Endothelial cell of umbilical vein (primary cell): ENCODE results near the gene UBXN1. TPM values are rescaled to one million over a fixed set of nuclear protein-coding genes. Genes with fewer than 3 reads are reported as not detected.

ENCODE experiments used
- BruUV-seq: library from RNA; stranded (reverse); fragments of 400-500 nt; replicated peaks from 2 replicates; lab custom pipeline; 2021; lab: Mats Ljungman, UMichigan
- CTCF ChIA-PET: fragments of 300-600, 350-600 bp; sonication (Branson Sonifier 250); formaldehyde crosslinking; loops from one replicate; lab custom pipeline; 2021; ENCODE audit warnings: antibody characterized with exemption, inconsistent platforms; lab: Charles Lee
- POLR2A ChIA-PET: fragments of 300-600, 350-600 bp; sonication (Branson Sonifier 250); formaldehyde crosslinking; loops from one replicate; lab custom pipeline; 2021; ENCODE audit warnings: antibody characterized with exemption, inconsistent platforms; lab: Charles Lee
- DNase-seq: peaks from one replicate; pipeline ENCODE4 v3.0.0-alpha.2; 2011; ENCODE audit warnings: low read depth, low spot score
- FAIRE-seq: peaks from 2 replicates; lab custom pipeline; 2011; peaks lifted over from hg19 to GRCh38; lab: Jason Lieb, UNC
- H2AFZ ChIP-seq: 2 replicates; pipeline ENCODE4 v1.6.0; 2012; ENCODE audit warnings: low read depth, low read length, control low read depth, inconsistent platforms
- H3K27ac ChIP-seq: 2 replicates; pipeline ENCODE4 v1.5.1; 2011; ENCODE audit warnings: low read depth, mild to moderate bottlenecking, control low read depth, low read length, moderate library complexity; ENCODE audit not compliant: insufficient read depth
- H3K27me3 ChIP-seq, 2 experiments: 2 replicates each; pipeline versions ENCODE4 v1.6.0 to v1.6.1; 2011; ENCODE audit warnings: low read length in 2 of 2, mixed read lengths in 1 of 2; ENCODE audit not compliant: control insufficient read depth in 2 of 2, insufficient read depth in 2 of 2
- H3K36me3 ChIP-seq, 2 experiments: 2 replicates in 1 of 2; 3 replicates in 1 of 2; pipeline ENCODE4 v1.5.1; 2011; ENCODE audit warnings: low read length in 2 of 2, mild to moderate bottlenecking in 1 of 2, moderate library complexity in 1 of 2; ENCODE audit not compliant: control insufficient read depth in 2 of 2, insufficient read depth in 2 of 2; ENCODE audit errors: extremely low read depth in 1 of 2
- H3K4me1 ChIP-seq: 3 replicates; pipeline ENCODE4 v1.5.1; 2011; ENCODE audit warnings: mild to moderate bottlenecking, low read length; ENCODE audit not compliant: control insufficient read depth, insufficient read depth; ENCODE audit errors: extremely low read depth
- H3K4me2 ChIP-seq: 2 replicates; pipeline ENCODE4 v1.6.1; 2011; ENCODE audit warnings: low read length, control low read depth, mixed read lengths; ENCODE audit not compliant: insufficient read depth
- H3K4me3 ChIP-seq, 3 experiments: fragments of 200-600 bp in 1 of 3; sonication (generic), shearing (Covaris generic) in 1 of 3; replicated peaks in 1 of 3; 2 replicates each; pipeline ENCODE4 v1.5.1; 2011 to 2016; ENCODE audit warnings: control low read depth in 3 of 3, low read length in 3 of 3, mild to moderate bottlenecking in 2 of 3, inconsistent platforms in 1 of 3, low read depth in 1 of 3, moderate library complexity in 1 of 3; ENCODE audit not compliant: insufficient read depth in 1 of 3
- H3K79me2 ChIP-seq: 2 replicates; pipeline ENCODE4 v1.6.0; 2012; ENCODE audit warnings: low read length, inconsistent platforms; ENCODE audit not compliant: control insufficient read depth, insufficient read depth
- H3K9ac ChIP-seq: replicated peaks from 2 replicates; pipeline ENCODE3; 2011; ENCODE audit warnings: low read length, control low read depth; ENCODE audit not compliant: insufficient read depth; ENCODE audit errors: extremely low read depth
- H3K9me1 ChIP-seq: replicated peaks from 3 replicates; pipeline ENCODE4 v1.6.0; 2011; ENCODE audit warnings: mild to moderate bottlenecking, low read length; ENCODE audit not compliant: control insufficient read depth, insufficient read depth; ENCODE audit errors: extremely low read depth
- H3K9me3 ChIP-seq: replicated peaks from 2 replicates; pipeline ENCODE4 v1.5.1; 2012; ENCODE audit warnings: low read length, inconsistent platforms; ENCODE audit not compliant: control insufficient read depth, insufficient read depth
- H4K20me1 ChIP-seq: replicated peaks from 2 replicates; pipeline ENCODE3; 2011; ENCODE audit warnings: mild to moderate bottlenecking, low read length; ENCODE audit not compliant: control insufficient read depth, insufficient read depth; ENCODE audit errors: extremely low read depth
- CTCF ChIP-seq, 2 donors: IDR thresholded peaks; 1 replicate in 1 of 2; 2 replicates in 1 of 2; pipeline ENCODE4 v1.5.1; 2011; ENCODE audit warnings: low read length in 2 of 2, mild to moderate bottlenecking in 2 of 2, moderate library complexity in 2 of 2, control low read depth in 1 of 2, inconsistent platforms in 1 of 2, low read depth in 1 of 2; ENCODE audit not compliant: insufficient read depth in 1 of 2; ENCODE audit errors: extremely low read depth in 1 of 2
- EZH2 ChIP-seq: IDR thresholded peaks from 2 replicates; pipeline ENCODE4 v1.6.1; 2012; ENCODE audit warnings: borderline replicate concordance, low read depth, mild to moderate bottlenecking, moderate library complexity, low read length, inconsistent platforms; ENCODE audit not compliant: severe bottlenecking
- FOS ChIP-seq: IDR thresholded peaks from 2 replicates; pipeline ENCODE4 v1.6.1; 2011; ENCODE audit warnings: mild to moderate bottlenecking, low read length, moderate library complexity, borderline replicate concordance; ENCODE audit not compliant: insufficient read depth
- GATA2 ChIP-seq: IDR thresholded peaks from 2 replicates; pipeline ENCODE4 v1.7.0; 2011; ENCODE audit warnings: low read depth, mild to moderate bottlenecking, moderate library complexity, mixed read lengths, low read length; ENCODE audit not compliant: insufficient read length, insufficient read depth
- JUN ChIP-seq: IDR thresholded peaks from 2 replicates; pipeline ENCODE4 v1.6.1; 2011; ENCODE audit warnings: borderline replicate concordance, low read depth; ENCODE audit not compliant: insufficient read length, insufficient read depth
- MAX ChIP-seq: IDR thresholded peaks from 2 replicates; pipeline ENCODE4 v1.6.1; 2011; ENCODE audit not compliant: insufficient read depth, insufficient read length
- MYC ChIP-seq: IDR thresholded peaks from one replicate; pipeline ENCODE4 v1.6.1; 2011; ENCODE audit warnings: mild to moderate bottlenecking, low read depth, low read length
- POLR2A ChIP-seq: IDR thresholded peaks from 2 replicates; pipeline ENCODE4 v1.6.1; 2012; ENCODE audit warnings: low read depth, mild to moderate bottlenecking, control low read depth, low read length
- POLR2AphosphoS5 ChIP-seq: IDR thresholded peaks from 2 replicates; pipeline ENCODE4 v1.6.1; 2012; ENCODE audit warnings: low read depth, mild to moderate bottlenecking, control low read depth, low read length, moderate library complexity; ENCODE audit not compliant: insufficient read depth
- dilution Hi-C: fragments of 300-500 bp; cut with MboI; formaldehyde crosslinking; loops from one replicate; pipeline ENCODE4 v1.15.0; 2019; ENCODE audit warnings: low sequenced_read_pairs; ENCODE audit not compliant: extremely low pct_ligation_motif_present
- intact Hi-C: fragments of 100-400 bp; cut with micrococcal nuclease; formaldehyde crosslinking; loops from one replicate; pipeline ENCODE4 v1.10.0; 2022
- polyA plus RNA-seq, 4 experiments: library from polyadenylated mRNA; depleted of rRNA in 3 of 4; stranded (reverse) in 3 of 4; unstranded in 1 of 4; fragments of >200 nt; gene quantifications; 2 replicates each; pipeline versions ENCODE4 v1.2.1 to v1.2.3, GENCODE V29; 2011 to 2012; ENCODE audit warnings: missing spikeins in 1 of 4
- total RNA-seq: library from RNA; stranded (reverse); gene quantifications from 2 replicates; pipeline ENCODE4 v1.2.3, GENCODE V29; 2021

UBXN1 gene
- total and polyA plus RNA-seq, 2 donors (not counting 3 experiments of a cell fraction or from before 2014, with no cell fraction given) = 113 to 114 TPM

- no peaks in the 10 kb centered on the region for H3K79me2 ChIP-seq
- H3K36me3 ChIP-seq = peaks cover 2 to 3% of the 10 kb centered on the region in 2 experiments
- peak overlapping the region; percentile 65 for H3K9ac ChIP-seq
- no peaks in the 10 kb centered on the region for H3K27me3 ChIP-seq
- peak; percentile 96 for FAIRE-seq
- peak overlapping the region; percentile 89 for H2AFZ ChIP-seq
- intact Hi-C loops (loop anchor here (1.0 to 5.0 kb wide), 4 partner anchors 39 to 105 kb away; partner anchors contain the start of genes C11orf98, CSKMT, INTS5 and MTA2), dilution Hi-C loops (no loop called here)
- CTCF ChIA-PET = interaction anchor here (0.9 to 2.5 kb wide), 8 partner anchors 10 to 163 kb away, joined by 3 to 14 read pairs (median 4); partner anchors contain the start of genes C11orf98, CSKMT and HNRNPUL2
- peaks cover 25% of the 10 kb centered on the region for H3K4me1 ChIP-seq
- H4K20me1 ChIP-seq = no peaks in the 10 kb centered on the region
- DNase-seq = peak; percentile 95
- POLR2A ChIA-PET = interaction anchor here (0.7 to 1.5 kb wide), 3 partner anchors 41 to 135 kb away, joined by 3 to 19 read pairs (median 3); partner anchors contain the start of genes C11orf98, CSKMT and TUT1
- H3K27ac ChIP-seq = peak overlapping the region; percentile 37
- no TSS peak for BruUV-seq
- H3K9me3 ChIP-seq = no peaks in the 10 kb centered on the region
- peak overlapping the region; percentile 82 for H3K4me2 ChIP-seq
- no peak for TF ChIP-seq CTCF (IDR thresholded peaks at IDR 0.05; ENCODE audit: extremely low read depth in 1 of 2, insufficient read depth in 1 of 2, low read depth in 1 of 2, low read length in 2 of 2)
- no peak for TF ChIP-seq EZH2
- peak; percentile 49 for TF ChIP-seq POLR2A
- TF ChIP-seq POLR2AphosphoS5 = peak; percentile 85
- TF ChIP-seq MYC = no peak
- peak; percentile 27 for TF ChIP-seq FOS
- TF ChIP-seq JUN = no peak
- no peak for TF ChIP-seq GATA2
- no peak for TF ChIP-seq MAX
- H3K9me1 ChIP-seq = no peaks in the 10 kb centered on the region
- peak overlapping the region; percentile 13 to 81 (median 41) for H3K4me3 ChIP-seq
Measured at GRCh38 chr11:62705880-62706849, 27.3 kb upstream of the UBXN1 start.
